SIG-M5 treated with dmso at 0.1 percent for 504 hours (cell line): ENCODE results near the gene SUB1.
"Not testable (repeated sequence)": the region's sequence is repeated elsewhere in the genome, so short reads cannot be mapped to it uniquely, and the experiment has no call there.

ENCODE experiments used
- DNase-seq: peaks from one replicate; lab custom pipeline; 2025; ENCODE audit not compliant: unreplicated experiment; lab: John Stamatoyannopoulos, UW

SUB1 gene

GRCh38 chr5:32598997-32599549, 13.7 kb downstream of the SUB1 start:
- no peak for DNase-seq

GRCh38 chr5:32600054-32600622, 14.8 kb downstream of the SUB1 start:
- no peak for DNase-seq

GRCh38 chr5:32601623-32602295, 16.4 kb downstream of the SUB1 start:
- DNase-seq, result no peak

- DNase-seq, result no peak
Measured at GRCh38 chr5:32602906-32603305, 17.5 kb downstream of the SUB1 start.

GRCh38 chr5:32604800-32605765, 19.7 kb downstream of the SUB1 start:
- no peak for DNase-seq

GRCh38 chr5:32605766-32606152, 20.4 kb downstream of the SUB1 start:
- DNase-seq, result no peak

- DNase-seq, result no peak
Measured at GRCh38 chr5:32612134-32612888, 27.0 kb downstream of the SUB1 start.

GRCh38 chr5:32613050-32613672, 27.8 kb downstream of the SUB1 start:
- peak; percentile 81 for DNase-seq

GRCh38 chr5:32615236-32615635, 29.9 kb downstream of the SUB1 start:
- no peak for DNase-seq

- no peak for DNase-seq
Measured at GRCh38 chr5:32618962-32619361, 33.6 kb downstream of the SUB1 start.

- no peak for DNase-seq
Measured at GRCh38 chr5:32621256-32621655, 35.9 kb downstream of the SUB1 start.

- no peak for DNase-seq
Measured at GRCh38 chr5:32625106-32625505, 39.7 kb downstream of the SUB1 start.

GRCh38 chr5:32625547-32625946, 40.2 kb downstream of the SUB1 start:
- no peak for DNase-seq

- DNase-seq, result no peak
Measured at GRCh38 chr5:32627219-32627870, 42.0 kb downstream of the SUB1 start.

GRCh38 chr5:32628049-32628844, 42.9 kb downstream of the SUB1 start:
- DNase-seq, result no peak

- DNase-seq, result no peak
Measured at GRCh38 chr5:32630867-32631491, 45.6 kb downstream of the SUB1 start.

GRCh38 chr5:32633017-32633416, 47.7 kb downstream of the SUB1 start:
- not testable (repeated sequence) for DNase-seq

- no peak for DNase-seq
Measured at GRCh38 chr5:32638309-32638708, 53.0 kb downstream of the SUB1 start.

GRCh38 chr5:32639943-32640342, 54.6 kb downstream of the SUB1 start:
- no peak for DNase-seq
